ENCODE measurements around the gene OLFML2B. TPM values are rescaled to one million over a fixed set of nuclear protein-coding genes. Genes with fewer than 3 reads are reported as not detected.
"Not testable (repeated sequence)": the region's sequence is repeated elsewhere in the genome, so short reads cannot be mapped to it uniquely, and the experiment has no call there.

OLFML2B gene
- total RNA-seq, 4 donors from 2014 or later: 0.70 to 2.5 (median 1.9) TPM

DNA sequence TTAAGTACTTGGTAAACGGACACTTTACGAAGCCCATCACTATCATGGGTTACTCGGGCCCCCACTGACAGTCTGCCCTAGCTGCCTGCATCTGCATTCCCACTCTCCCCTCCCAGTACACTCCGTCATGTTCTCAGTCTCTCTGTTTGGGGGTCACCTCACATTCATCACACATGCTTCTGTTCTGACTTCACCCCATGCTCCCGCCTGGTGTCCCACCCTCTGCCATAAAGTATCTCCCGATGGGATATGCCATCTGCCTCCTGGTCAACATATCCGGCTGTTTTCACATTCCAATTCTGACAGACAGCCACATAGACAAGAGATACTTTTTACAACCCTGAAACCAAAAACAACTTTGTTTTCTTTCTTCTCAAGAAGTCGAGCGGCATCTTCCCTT is 1.0 kb downstream of the OLFML2B start:
- Histone ChIP-seq H3K9me3 (no peaks in the 10 kb centered on the region), H3K27me3 (no peaks in the 10 kb centered on the region), H3K4me1 (peaks cover 0 to 20% (median 6%) of the 10 kb centered on the region in 4 donors), H3K36me3 (no peaks in the 10 kb centered on the region), H3K27ac (no peak overlapping the region), H3K4me3 (peak overlapping the region in 1 of 4 donors; percentile 63)
- TF ChIP-seq, protein P1, sequence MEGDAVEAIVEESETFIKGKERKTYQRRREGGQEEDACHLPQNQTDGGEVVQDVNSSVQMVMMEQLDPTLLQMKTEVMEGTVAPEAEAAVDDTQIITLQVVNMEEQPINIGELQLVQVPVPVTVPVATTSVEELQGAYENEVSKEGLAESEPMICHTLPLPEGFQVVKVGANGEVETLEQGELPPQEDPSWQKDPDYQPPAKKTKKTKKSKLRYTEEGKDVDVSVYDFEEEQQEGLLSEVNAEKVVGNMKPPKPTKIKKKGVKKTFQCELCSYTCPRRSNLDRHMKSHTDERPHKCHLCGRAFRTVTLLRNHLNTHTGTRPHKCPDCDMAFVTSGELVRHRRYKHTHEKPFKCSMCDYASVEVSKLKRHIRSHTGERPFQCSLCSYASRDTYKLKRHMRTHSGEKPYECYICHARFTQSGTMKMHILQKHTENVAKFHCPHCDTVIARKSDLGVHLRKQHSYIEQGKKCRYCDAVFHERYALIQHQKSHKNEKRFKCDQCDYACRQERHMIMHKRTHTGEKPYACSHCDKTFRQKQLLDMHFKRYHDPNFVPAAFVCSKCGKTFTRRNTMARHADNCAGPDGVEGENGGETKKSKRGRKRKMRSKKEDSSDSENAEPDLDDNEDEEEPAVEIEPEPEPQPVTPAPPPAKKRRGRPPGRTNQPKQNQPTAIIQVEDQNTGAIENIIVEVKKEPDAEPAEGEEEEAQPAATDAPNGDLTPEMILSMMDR (IDR thresholded peaks at IDR 0.05): no peak
- TF ChIP-seq POLR2A (IDR thresholded peaks at IDR 0.05): no peak
- no peak for DNase-seq

DNA sequence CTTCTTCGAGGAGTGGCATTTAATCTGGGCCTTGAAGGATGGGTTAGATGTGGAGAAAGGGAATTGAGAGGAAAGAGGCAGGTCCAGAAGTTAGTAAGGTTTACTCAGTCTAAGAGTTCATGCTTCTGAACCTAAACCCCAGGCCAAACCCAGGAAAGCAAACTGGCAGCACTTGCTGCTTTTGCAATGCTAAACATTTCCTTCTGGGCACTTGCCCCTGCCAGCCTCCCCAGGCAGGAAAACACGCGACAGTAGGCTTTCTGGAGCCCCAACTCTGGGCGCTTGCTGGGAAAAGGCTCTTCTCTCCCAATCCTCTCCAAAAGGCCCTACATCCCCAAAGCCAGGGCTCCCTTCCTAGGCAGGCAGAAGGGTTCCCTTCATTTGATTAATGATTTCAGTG is 2.5 kb downstream of the OLFML2B start:
- TF ChIP-seq, protein P1 (IDR thresholded peaks at IDR 0.05): no peak
- TF ChIP-seq POLR2A (IDR thresholded peaks at IDR 0.05): no peak
- DNase-seq: no peak
- no peak overlapping the region for H3K27ac ChIP-seq
- no peaks in the 10 kb centered on the region for H3K36me3 ChIP-seq
- H3K4me3 ChIP-seq: no peak overlapping the region
- peaks cover 0 to 20% (median 6%) of the 10 kb centered on the region in 4 donors for H3K4me1 ChIP-seq
- no peaks in the 10 kb centered on the region for H3K9me3 ChIP-seq
- H3K27me3 ChIP-seq: no peaks in the 10 kb centered on the region

DNA sequence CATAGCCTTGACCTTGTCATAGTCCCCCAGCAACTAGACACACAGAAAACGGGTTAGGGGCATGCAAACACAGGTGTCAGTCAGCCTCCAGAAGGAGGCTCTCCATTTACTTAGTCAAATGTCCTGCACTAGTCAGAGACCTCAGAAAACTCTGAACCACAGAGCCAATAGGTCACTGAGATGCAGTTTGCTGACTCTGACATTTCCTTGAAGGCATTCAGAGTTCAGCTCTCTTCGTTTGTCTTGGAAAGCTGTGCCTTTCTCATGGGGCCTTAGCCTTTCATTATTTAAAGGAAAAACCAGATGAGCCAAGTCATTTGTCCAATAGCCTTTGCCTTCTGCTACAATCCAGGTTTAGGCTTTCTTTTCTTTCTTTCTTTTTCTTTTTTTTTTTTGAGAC is 3.5 kb downstream of the OLFML2B start:
- H3K27me3 ChIP-seq: no peaks in the 10 kb centered on the region
- H3K4me1 ChIP-seq: peaks cover 0 to 20% (median 6%) of the 10 kb centered on the region in 4 donors
- TF ChIP-seq, protein P1 (IDR thresholded peaks at IDR 0.05): no peak
- TF ChIP-seq POLR2A (IDR thresholded peaks at IDR 0.05): no peak

DNA sequence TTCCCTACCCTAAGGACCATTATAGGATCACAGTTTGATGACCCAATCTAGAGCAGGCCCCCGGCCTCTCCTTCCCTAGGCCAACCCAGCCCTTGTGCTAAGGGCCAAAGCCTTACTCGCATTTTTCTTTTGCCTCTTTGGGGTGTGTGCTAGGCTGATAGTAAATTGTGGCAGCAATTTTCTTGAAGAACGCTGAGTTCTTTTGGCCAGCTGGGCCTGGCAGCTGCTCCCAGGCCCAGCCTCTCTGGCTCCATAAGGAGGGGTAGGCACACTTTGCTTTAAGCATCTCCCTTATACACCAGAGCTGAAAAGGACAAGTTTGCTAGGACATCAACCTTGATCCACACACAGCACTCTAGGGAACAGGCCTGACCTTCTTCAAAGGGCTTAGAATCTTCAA is 4.2 kb downstream of the OLFML2B start:
- TF ChIP-seq, protein P1 (IDR thresholded peaks at IDR 0.05): no peak
- no peak for TF ChIP-seq POLR2A (IDR thresholded peaks at IDR 0.05)
- Histone ChIP-seq H3K4me1 (peaks cover 0 to 16% (median 6%) of the 10 kb centered on the region in 4 donors), H3K27ac (no peak overlapping the region), H3K27me3 (no peaks in the 10 kb centered on the region), H3K4me3 (no peak overlapping the region), H3K9me3 (no peaks in the 10 kb centered on the region), H3K36me3 (no peaks in the 10 kb centered on the region)
- DNase-seq: no peak

More for the DNA sequence above, 3.5 kb downstream of the OLFML2B start:
- Histone ChIP-seq H3K4me3 (no peak overlapping the region), H3K27ac (no peak overlapping the region), H3K9me3 (no peaks in the 10 kb centered on the region), H3K36me3 (no peaks in the 10 kb centered on the region)
- DNase-seq: no peak

DNA sequence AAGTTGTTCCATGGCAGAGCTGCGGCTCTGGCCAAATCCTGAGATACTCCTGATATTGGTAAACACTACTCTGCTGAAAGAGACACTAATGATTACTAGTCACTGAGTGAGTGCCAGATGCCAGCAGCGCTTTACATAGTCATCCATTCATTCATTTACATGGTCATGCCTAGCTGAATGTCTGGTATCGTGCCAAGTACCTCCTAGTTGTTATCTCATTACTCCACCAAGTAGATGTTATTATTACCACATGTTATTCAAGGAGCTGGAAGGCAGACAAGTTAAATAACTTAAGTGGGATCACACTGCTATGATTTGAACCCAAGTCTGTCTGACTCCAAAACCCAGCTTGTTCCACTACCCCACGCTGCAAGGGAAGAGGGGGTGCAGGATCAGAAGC is 4.7 kb downstream of the OLFML2B start:
- peaks cover 0 to 11% (median 6%) of the 10 kb centered on the region in 4 donors for H3K4me1 ChIP-seq
- no peaks in the 10 kb centered on the region for H3K27me3 ChIP-seq
- no peaks in the 10 kb centered on the region for H3K36me3 ChIP-seq
- TF ChIP-seq, protein P1 (IDR thresholded peaks at IDR 0.05): no peak
- TF ChIP-seq POLR2A (IDR thresholded peaks at IDR 0.05): no peak
- H3K4me3 ChIP-seq: no peak overlapping the region
- no peak for DNase-seq
- no peaks in the 10 kb centered on the region for H3K9me3 ChIP-seq
- H3K27ac ChIP-seq: no peak overlapping the region

DNA sequence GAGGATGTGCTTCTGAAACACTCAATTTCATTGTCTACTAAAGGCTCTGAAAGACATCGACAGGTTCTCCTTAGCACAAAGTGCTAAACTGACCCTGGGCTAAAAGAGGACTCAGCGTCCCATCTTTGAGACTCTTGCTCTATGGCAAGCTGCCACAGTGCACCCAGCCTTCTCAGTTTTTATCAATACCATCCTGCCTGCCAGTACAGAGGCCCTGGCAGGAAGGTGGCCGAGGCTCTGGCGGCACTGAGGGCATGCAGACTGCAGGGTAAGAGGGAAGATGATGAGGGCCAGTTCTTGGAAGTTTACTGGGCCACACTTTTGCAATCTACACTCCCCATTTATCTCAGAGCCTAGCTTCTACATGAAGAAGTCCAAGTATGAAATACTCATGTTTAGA is 5.3 kb downstream of the OLFML2B start:
- H3K9me3 ChIP-seq: peaks cover 0 to under 1% (median 0%) of the 10 kb centered on the region in 4 donors
- no peaks in the 10 kb centered on the region for H3K27me3 ChIP-seq
- H3K36me3 ChIP-seq: no peaks in the 10 kb centered on the region
- no peak overlapping the region for H3K27ac ChIP-seq
- peaks cover 0 to 5% (median 2%) of the 10 kb centered on the region in 4 donors for H3K4me1 ChIP-seq
- TF ChIP-seq POLR2A (IDR thresholded peaks at IDR 0.05): no peak
- TF ChIP-seq, protein P1 (IDR thresholded peaks at IDR 0.05): no peak
- no peak overlapping the region for H3K4me3 ChIP-seq
- no peak for DNase-seq

DNA sequence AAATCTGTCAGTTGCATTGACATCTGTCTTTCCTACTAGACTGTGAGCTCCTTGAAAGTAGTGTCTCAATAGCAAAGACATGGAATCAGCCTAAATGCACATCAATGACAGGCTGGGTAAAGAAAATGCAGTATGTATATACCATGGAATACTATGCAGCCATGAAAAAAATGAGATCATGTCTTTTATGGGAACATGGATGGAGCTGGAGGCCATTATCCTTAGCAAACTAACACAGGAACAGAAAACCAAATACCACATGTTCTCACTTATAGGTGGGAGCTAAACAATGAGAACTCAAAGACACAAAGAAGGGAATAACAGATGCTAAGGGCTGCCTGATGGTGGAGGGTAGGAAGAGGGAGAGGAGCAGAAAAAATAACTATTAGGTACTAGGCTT is 5.9 kb downstream of the OLFML2B start:
- not testable (repeated sequence) for H3K36me3 ChIP-seq, DNase-seq, H3K27me3 ChIP-seq, H3K4me3 ChIP-seq, H3K4me1 ChIP-seq, H3K27ac ChIP-seq, H3K9me3 ChIP-seq

Data from Peyer's patch (tissue), 4 donors.